ENCODE data around the gene PARD3B. TPM values are rescaled to one million over a fixed set of nuclear protein-coding genes. Genes with fewer than 3 reads are reported as not detected.

The PARD3B gene
- polyA plus RNA-seq, 3 donors = 36.3 to 41.4 (median 37.7) TPM

DNA sequence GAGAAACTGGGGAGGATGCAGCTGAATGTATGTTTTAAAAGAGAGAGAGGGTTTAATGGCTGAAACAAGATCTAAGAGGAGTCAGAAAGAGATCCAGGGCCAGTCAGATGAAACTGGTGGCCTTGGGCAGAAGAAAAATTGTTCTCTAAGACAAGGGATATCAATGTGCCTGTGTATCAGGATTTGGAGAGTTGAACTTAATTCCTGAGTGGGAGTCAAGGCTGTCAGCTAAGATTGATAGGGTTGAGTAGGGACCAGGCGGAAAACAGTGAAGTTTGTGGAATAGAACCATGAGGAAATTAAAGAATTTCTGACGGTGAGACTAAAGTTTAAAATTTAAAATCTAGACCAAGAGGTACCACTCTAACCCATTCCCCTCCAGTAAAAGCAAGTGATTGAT lies 199.2 kb downstream of the PARD3B start:
- no peak for DNase-seq (ENCODE audit: low read depth in 3 of 3, low spot score in 2 of 3)

DNA sequence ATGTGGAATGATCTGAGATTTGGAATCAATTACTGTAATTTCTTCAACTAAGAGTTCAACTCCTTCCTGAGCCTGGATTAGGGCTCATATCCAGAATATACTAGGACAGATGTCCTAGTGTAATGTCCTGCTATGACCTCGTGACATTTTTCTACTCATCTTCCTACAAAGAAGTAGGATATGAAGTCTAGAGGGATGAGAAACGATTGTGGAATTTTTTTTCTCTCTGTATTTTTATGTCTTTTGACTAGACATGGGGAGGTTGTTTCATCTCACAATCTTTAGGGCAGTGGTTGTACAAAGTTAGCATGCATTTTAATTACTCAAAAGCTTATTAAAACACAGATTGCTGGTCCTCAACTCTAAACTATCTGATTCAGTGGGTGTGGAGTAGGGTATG lies 203.0 kb downstream of the PARD3B start:
- no peak for DNase-seq (ENCODE audit: low read depth in 3 of 3, low spot score in 2 of 3)

DNA sequence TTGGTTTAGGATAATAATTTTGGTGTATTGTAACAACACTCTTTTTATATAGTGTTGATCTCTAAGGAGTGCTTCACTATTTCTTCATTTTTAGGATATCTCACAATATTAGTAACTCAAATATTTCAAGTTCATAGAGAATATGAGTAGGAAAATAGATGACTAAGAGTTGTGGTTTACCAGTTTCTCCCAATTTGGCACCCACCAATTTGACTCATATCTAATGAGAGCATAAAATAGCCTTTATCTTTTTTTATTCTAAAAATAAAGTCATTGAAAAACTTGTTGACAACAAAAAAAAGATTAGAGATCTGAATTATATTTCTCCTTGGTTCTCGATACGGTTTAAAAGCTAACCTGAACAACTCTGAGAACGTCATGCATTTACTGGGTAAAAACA lies 204.0 kb downstream of the PARD3B start:
- no peak for DNase-seq (ENCODE audit: low read depth in 3 of 3, low spot score in 2 of 3)

DNA sequence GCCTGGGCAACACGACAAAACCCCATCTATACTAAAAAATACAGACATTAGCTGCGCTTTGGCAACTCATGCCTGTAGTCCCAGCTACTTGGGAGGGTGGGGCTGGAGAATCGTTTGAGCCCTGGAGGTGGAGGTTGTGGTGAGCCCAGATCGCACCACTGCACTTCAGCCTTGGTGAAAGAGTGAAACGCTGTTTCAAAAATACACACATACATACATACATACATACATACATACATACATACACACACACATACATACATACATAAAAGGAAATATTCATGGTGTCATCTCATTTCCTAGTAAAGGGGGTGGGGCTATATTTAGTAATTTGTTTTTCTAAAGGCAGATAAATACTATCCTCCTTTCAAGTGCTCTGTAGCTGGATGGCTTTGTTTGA lies 205.1 kb downstream of the PARD3B start:
- no peak for DNase-seq (ENCODE audit: low read depth in 3 of 3, low spot score in 2 of 3)

DNA sequence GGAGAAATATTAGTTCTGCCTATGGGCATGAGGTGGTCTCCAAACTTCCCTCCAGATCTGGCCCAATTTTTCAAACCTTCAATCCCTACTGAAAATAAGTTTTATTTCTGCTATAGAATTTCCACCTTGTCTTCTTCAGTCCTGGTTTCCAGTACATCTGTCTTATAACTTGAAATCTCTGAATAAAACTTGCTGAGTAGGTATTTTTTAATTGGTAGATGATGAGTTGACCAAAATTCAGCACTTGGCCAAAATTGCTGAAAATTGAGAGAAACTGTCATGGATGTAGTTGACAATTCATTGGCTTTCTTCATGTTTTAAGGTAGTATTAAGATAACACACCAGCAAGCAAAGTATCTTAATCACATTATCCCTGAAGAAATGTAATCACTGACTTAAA lies 206.2 kb downstream of the PARD3B start:
- DNase-seq (ENCODE audit: low read depth in 3 of 3, low spot score in 2 of 3) = no peak

DNA sequence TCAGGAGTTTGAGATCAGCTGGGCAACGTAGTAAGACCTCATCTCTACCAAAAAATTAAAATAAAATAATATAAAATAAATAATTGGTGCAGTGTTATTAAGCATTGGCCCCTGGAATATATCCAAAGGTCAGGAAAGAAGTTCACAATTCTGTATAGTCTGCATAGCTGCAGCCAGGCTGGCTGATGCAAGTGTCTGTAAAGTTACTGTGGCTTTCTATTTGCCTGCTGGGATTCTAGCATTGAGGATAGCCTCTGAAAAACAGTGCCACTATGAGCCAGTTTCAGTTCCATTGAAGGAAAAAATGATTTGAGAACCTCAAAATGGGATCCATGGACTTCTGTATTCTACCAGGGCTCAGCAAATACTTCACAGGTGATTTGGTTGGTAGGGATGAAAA lies 208.6 kb downstream of the PARD3B start:
- no peak for DNase-seq (ENCODE audit: low read depth in 3 of 3, low spot score in 2 of 3)

DNA sequence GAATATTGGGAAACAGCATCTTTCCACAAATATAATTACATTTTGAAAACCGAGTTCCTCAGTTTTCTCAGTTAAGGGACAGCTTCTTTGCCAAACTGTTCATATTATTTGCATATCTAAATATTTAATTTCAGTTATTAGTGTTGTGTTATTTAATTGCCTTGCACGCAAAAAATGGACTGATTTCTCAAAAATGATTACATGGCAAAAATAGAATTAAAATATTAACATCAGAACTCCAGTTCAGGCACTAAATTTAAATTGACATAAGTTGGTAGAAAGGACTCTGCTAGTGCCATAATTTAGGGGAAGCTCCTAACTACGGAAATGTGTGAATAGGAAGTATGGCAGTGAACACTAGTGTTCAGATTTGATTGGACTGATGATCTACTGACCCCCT lies 209.6 kb downstream of the PARD3B start:
- no peak for DNase-seq (ENCODE audit: low read depth in 3 of 3, low spot score in 2 of 3)

DNA sequence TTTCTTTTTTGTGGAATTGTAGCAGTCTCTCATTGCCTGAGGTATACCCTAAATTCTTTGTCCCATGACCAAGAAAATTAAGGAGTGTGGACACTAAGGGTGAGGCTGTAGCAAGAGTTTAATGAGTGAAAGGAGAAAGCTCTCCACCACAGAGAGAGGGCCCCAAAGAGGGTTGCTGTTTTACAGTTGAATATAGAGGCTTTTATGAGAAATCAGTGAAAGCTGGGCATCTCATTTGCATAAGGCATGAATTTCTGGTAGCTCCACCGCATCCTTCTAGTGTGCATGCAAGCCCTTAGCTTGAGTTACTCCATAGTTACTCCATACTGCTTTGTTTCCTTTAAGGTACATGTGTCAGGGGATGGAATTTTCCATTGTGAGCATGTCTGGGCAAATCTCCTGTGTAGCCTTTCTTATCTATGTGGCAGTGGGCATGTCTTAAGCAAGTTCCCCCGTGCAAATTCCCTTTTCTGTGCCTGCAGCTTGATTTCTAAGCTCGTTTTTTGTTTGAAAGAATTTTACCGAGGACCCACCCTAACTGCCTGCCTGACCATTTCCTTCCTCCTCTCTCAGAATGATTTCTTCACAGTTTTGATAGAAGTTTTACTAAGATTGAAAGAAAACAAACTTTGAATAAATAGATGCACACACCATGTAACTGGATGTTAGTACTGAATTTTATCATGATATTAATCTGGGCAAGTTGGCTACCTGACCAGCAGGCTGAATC lies 218.9 kb downstream of the PARD3B start:
- DNase-seq (ENCODE audit: low read depth in 3 of 3, low spot score in 2 of 3) = no peak

DNA sequence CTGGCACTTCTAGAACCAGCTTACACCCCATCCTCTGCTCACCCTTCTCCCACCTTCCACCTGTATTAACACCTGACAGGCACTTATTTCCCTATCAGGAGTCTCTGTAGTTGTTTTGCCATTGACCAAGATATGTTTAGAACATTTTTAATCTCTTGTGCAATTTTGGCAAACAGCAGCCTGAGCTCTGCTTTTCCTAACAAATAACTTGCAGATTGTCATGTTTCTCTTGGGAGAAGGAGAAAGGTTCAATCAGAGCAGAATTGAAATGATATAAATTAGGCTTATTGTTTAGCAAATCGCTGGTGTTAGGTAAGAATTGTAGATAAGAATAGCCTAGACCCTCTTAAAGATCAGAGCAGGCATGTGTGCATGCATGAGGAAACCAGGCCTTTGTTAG lies 225.5 kb downstream of the PARD3B start:
- no peak for DNase-seq (ENCODE audit: low read depth in 3 of 3, low spot score in 2 of 3)

DNA sequence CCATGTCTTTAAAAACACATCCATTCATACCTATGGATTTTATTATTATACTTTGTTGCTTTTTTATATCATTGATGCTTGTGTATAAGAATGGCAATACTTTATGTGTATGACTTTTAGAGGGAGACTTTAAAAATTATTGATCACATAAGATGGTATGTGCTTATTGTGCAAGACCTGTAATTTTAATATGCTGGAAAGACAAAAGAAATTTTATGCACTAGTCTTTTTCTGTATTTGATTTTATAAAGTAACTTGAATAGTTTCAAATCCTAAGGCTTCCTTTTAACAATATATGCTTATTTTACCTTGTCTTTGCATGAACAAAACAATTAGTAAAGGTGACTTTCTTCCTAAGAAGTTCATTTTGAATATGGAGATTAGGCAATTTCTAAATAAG lies 226.4 kb downstream of the PARD3B start:
- DNase-seq (ENCODE audit: low read depth in 3 of 3, low spot score in 2 of 3) = no peak

DNA sequence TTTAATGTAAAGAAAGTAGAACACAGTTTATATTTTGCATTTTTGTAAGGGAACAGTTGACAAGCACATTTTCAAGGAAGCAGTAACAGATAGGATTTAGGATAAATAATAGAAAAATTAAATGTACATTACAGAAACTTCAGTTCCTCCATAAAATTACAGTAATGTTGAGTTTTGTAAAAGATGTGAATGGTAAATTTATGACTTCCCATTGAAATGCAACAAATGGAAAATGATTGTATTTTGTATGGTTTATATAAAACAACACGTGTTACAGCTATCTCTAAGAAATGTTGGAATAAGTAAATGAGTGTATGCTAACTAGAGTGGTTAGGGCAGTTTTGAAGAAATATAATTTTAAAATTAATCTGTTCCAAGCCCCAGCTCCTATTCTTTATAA lies 227.3 kb downstream of the PARD3B start:
- no peak for DNase-seq (ENCODE audit: low read depth in 3 of 3, low spot score in 2 of 3)

DNA sequence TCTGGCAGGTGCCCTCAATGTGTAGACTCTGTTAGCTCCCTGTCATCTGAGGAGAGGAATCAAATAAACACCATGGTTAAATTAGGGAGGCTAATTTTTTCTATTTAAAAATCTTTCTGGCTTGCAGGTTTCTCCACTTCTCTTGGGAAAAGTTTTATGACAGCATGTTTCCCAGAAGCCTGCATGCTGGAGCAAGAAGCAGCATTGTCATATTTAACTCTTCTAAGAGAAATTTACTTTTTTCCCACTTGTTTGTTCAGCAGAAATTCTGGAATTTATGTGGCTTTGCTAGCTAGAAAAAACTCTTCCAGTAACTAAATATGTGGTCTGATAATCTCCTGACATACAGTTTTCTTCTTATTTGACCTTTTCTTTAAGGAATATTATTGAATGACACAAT lies 230.5 kb downstream of the PARD3B start:
- DNase-seq (ENCODE audit: low read depth in 3 of 3, low spot score in 2 of 3) = no peak

DNA sequence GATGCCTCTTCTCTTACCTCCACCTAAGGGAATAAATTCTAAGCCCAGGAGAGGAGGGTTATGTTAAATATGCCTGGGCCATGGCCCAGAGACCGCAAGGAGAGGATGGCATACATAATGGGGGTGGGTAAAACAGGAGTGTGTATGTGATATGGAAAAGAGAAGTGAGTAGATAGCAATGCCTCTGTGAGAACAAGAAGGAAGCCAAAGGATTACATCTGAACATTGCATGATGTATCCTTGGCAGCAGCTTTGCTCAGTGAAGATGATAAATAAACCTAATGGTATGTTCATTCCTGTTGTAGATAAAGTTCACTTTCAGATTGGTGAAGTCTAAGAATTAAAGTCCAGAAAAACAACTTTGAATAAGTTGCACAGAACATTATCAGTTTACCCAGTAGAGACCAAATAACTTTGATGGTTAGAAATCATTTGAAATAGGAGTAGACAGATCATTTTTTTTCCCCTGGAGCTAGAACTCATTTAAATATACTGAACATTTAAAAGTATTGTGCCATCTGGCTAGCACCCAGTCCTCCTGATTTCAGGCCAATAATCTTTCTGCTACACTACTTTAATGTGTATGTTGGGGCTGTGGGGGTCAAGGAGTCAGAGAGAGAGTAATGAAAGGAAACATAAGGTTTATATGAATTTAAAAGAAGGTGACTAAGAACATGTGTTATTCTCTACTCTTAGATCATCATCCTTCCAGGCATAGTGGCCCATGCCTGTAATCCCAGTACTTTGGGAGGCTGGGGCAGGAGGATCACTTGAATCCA lies 231.7 kb downstream of the PARD3B start:
- no peak for DNase-seq (ENCODE audit: low read depth in 3 of 3, low spot score in 2 of 3)

DNA sequence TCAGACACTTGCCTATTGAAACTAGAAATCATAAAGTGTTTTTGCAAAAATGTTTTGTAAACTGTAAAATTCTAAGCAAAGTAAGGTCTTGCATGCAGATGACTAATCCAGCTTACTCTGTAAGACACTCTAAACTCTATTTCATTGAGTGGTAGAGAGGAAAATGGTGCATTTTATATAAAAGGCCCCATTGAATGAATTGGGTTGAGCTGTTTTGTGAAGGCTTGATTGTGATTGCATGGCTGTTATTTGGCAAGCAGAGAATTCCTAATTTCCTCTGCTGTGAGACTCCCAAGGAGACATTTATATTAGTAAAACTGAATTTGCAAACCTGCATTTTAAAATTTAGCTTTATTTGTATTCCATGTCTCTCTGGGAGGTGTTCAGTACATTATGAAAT lies 234.5 kb downstream of the PARD3B start:
- DNase-seq (ENCODE audit: low read depth in 3 of 3, low spot score in 2 of 3) = no peak

DNA sequence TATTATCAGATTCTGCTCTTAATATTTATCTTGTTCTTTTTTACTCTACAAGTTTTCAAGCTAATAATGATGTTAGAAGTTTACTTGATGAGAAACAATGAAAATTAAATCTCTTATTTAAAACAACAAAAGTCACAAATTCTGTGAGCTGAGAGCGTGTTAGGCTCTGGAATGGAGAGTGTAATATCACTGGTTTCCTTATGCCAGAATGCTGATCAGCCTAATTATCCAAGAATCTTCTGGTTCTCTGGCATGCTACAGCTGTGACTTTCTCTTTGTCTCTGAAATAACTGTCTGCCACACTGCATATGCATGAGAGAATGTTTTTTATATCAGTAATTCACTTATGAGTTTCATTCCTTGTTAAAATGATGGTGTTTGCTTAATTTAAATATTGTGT lies 236.7 kb downstream of the PARD3B start:
- no peak for DNase-seq (ENCODE audit: low read depth in 3 of 3, low spot score in 2 of 3)

DNA sequence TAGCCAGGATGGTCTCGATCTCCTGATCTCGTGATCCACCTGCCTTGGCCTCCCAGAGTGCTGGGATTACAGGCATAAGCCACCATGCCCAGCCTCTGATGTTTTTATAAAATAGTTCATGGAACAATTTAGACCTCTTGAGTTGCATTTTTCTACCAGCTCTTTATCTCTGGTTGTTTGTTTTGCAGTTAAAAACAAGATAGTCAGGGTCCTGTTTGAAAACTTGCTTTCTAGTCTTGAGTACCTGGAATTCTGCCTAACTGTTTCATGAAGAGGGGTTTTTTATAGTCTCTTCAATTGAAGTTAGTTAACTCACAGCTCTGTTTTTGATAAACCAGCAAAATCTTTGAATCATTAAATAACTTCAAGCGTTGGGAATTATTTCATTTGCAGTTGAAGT lies 244.8 kb downstream of the PARD3B start:
- no peak for DNase-seq (ENCODE audit: low read depth in 3 of 3, low spot score in 2 of 3)

DNA sequence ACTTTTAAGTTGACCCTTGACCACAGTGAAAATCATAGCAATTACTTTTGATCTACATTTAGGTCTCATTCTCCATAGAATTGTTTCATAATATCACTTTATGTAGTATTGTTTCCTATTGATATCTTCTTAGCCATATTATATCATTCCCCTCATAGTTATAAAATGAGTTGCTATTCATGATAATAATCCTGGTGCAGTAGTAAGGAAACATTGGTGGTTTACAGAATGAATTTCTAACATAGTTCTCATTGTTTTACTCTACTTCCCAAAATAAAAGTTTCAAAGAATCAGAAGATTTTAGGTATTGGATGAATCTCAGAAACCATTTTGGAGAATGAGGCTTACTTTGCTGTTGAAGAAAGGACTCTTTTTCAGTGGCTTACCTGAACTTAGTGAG lies 246.0 kb downstream of the PARD3B start:
- DNase-seq (ENCODE audit: low read depth in 3 of 3, low spot score in 2 of 3) = no peak

DNA sequence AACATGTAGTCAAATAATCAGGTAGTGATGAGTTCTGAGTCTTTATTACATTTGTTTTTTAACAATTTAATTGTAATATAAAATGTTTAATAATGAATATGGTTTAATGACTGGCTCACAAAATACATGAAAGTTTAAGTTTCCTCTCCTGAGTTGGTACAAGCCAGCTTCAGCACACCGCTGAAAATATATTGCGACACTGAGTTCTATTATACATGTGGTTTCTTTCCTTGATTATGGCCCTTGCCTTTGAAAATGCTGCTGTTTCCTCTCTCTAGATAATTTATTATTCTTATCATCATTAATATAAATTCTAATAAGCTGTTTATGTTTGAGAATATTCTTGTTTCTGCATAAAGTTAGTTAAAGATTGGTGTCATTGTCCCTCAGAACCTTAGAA lies 249.3 kb downstream of the PARD3B start:
- no peak for DNase-seq (ENCODE audit: low read depth in 3 of 3, low spot score in 2 of 3)

DNA sequence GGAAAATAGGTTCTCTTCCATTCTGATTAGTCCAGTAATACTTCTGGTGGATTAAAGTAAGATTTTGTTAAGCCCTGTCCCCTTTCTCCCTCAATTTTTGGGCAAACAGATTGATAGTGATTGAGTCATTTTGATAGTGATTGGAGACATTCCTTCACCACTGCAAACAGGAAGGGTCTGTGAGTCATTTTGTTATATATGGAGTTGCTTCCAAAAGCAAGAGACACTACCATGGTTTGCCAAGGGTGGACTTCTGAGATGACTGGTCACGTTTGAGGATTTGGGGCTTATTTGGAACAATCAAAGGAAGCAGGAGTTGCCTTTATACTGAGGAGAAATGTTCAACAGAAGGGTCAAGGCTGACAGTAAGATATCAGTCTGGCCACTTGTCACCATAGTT lies 249.9 kb downstream of the PARD3B start:
- no peak for DNase-seq (ENCODE audit: low read depth in 3 of 3, low spot score in 2 of 3)

DNA sequence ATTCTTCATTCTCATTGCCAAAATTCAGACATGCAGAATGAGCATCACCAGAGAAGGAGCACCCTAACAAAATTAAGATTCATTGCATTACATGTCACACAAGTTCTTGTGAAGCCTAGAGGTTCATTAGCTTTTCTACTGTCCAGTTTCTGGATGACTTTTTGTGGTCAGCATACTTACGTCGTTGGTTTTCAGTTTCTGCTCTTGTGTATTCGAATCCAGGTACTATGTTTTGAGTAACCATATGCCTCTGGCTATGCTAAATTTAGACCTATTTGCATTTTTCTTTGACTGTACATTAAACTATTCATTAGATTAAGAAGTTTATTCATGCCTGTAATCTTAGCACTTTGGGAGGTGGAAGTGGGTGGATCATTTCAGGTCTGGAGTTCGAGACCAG lies 251.3 kb downstream of the PARD3B start:
- no peak for DNase-seq (ENCODE audit: low read depth in 3 of 3, low spot score in 2 of 3)

DNA sequence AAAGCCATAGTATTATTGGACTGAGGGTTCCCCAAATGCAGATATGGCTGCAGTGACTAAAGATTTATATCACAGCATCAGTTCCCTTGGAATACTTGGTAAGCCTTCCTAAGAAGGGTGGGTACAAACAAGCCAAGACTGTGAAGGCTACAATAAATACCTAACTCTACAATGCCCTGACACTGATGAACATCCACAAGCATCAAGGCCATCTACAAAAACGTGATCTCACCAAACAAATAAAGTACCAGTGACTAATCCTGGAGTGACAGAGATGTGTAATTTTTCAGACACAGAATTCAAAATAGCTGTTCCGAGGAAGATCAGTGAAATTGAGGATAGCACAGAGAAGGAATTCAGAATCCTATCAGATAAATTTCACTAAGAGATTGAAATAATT lies 254.5 kb downstream of the PARD3B start:
- no peak for DNase-seq (ENCODE audit: low read depth in 3 of 3, low spot score in 2 of 3)

DNA sequence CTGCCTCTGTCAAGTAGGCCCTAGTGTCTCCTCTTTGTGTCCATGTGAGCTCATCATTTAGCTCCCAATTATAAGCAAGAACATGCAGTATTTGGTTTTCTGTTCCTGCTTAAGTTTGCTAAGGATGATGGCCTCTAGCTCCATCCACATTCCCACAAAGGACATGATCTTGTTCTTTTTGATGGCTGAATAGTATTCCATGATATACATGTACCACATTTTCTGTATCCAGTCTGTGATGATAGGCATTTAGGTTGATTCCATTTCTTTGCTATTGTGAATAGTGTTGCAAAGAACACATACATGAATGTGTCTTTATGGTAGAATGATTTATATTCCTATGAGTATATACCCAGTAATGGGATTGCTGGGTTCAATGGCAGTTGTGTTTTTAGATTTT lies 263.2 kb downstream of the PARD3B start:
- DNase-seq (ENCODE audit: low read depth in 3 of 3, low spot score in 2 of 3) = no peak
